Glomerular visceral epithelial cell (primary cell): ENCODE data around the gene BEGAIN.

ENCODE experiments used
- DNase-seq: peaks from one replicate; pipeline ENCODE4 v3.0.0-alpha.2; 2016; ENCODE audit errors: extremely low spot score

BEGAIN gene, protein sequence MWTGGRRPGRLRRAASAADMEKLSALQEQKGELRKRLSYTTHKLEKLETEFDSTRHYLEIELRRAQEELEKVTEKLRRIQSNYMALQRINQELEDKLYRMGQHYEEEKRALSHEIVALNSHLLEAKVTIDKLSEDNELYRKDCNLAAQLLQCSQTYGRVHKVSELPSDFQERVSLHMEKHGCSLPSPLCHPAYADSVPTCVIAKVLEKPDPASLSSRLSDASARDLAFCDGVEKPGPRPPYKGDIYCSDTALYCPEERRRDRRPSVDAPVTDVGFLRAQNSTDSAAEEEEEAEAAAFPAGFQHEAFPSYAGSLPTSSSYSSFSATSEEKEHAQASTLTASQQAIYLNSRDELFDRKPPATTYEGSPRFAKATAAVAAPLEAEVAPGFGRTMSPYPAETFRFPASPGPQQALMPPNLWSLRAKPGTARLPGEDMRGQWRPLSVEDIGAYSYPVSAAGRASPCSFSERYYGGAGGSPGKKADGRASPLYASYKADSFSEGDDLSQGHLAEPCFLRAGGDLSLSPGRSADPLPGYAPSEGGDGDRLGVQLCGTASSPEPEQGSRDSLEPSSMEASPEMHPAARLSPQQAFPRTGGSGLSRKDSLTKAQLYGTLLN

GRCh38 chr14:100587086-100587762 is at the start of gene BEGAIN:
Gene BEGAIN (minus strand): TSS chr14:100587417. CDS start chr14:100587290, 127 bp downstream.
- peak; percentile 9 for DNase-seq

GRCh38 chr14:100636559-100636958 is 49.3 kb upstream of the BEGAIN start:
- no peak for DNase-seq

- no peak for DNase-seq
Measured at GRCh38 chr14:100634026-100634425, 46.8 kb upstream of the BEGAIN start.

GRCh38 chr14:100633406-100633805 is 46.2 kb upstream of the BEGAIN start:
- no peak for DNase-seq

- DNase-seq, result no peak
Measured at GRCh38 chr14:100629696-100630095, 42.5 kb upstream of the BEGAIN start.

DNA sequence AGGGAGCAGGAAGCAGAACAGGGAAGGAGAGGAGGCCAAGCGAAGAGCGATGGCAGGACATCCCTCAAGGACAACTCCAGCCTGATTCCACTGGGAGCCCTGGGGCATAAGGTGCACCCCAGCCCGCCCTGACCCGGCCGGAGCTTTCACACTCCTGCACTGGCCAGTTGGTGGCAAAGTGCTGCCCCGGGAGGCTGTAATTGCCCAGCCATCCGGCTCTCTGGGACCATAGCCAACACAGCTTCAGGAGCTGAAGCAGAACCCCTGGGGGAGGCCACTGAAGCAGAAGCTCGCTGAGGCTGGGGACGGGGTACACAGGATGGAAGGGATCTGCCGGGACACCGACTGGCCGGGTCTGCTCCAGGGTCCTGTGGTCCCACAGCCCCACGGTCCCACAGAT is 41.9 kb upstream of the BEGAIN start:
- DNase-seq, result no peak

GRCh38 chr14:100628225-100628624 is 41.0 kb upstream of the BEGAIN start:
- no peak for DNase-seq

- no peak for DNase-seq
Measured at GRCh38 chr14:100626614-100627013, 39.4 kb upstream of the BEGAIN start.

DNA sequence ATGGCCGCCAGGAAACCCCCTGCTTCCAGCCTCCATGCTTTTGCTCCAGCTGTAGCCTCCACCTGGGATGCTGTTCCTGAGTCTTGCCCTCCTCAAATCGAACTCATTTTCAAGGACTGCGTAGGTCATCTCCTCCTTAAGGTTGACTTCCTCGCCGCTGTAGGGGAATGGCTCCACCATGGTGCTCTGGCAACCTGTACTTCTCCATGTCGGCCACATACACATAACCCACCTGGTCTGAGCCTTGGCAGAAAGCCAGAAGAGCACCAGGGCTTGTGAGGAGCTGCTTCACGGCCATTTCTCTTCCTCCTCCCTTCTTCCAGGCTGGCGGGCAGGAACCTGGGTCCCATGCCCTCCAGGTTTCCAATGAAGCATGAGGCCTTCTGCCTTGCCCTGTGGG is 36.7 kb upstream of the BEGAIN start:
- DNase-seq, result no peak

DNA sequence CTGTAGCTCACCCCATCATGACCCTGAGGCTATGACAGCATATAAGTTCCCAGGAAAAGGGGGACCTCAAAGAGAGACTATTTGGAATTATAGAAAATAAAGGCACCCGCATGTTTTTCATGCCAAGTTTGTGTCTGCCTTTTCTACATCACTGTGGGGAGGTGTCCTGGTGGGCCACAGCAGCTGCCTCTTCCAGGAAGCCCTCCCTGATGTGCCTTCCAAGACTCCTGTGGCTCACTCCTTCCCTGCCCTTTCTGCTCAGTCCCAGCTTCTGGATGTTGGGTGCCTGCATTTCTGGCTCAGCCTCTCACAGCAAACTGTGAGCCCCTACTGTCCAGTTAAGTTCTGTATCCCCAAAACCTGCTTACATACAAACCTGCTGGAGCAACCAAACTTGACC is 36.3 kb upstream of the BEGAIN start:
- DNase-seq, result no peak

DNA sequence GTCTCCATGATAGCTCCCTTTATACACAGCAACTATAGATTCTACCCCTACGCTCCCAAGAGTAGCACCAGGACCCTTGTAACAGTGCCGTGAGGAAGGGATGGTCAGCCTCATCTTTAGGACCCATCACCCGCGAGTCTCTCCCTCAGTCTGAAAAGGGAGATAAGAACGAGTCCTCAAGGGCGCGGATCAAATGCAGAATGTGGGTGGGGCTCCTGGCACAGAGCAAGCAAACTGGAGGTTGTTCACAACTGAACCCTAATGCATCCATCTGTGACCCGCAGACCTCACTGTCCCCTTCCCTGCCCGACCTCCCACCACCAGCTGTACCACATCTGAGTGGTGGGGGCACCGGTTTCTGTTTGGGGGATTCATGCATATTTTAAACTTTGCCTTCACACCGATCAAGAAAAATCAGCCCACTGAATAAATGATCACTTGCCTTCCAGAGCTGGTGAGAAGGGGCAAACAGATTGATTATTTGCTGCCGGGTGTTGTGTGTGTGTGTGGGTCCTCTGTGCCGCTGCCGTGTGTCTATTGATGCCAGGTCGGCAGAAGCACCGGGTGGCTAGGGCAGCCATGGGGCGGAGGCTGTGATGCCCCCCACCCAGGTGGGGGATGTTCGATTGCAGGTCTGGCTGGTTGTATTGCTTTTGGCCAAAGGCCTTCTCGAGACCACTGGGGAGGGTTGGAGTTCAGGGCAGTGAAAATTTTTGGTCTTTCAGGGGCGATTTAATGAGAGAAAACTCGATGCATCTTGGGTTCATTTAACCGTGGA is 35.7 kb upstream of the BEGAIN start:
- DNase-seq, result no peak

DNA sequence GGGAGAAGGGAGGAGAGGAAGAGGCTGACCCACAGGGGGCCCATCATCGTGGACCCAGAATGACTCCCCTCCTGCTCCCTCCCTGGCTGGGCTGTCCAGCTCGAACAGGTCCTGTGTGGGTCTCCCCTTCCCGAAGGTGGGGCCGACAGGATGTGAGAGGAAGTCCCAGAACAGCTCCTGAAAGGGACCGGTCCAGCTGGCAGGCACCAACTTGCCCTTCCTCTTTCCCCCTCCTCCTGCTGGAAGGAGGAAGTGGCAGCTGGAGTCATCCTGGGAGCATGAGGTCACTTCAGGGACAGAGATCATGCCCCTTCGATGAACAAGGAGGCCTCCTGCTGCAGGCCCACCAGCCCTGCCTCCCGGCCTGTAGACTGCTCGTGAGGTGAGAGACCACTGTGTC is 35.0 kb upstream of the BEGAIN start:
- no peak for DNase-seq

DNA sequence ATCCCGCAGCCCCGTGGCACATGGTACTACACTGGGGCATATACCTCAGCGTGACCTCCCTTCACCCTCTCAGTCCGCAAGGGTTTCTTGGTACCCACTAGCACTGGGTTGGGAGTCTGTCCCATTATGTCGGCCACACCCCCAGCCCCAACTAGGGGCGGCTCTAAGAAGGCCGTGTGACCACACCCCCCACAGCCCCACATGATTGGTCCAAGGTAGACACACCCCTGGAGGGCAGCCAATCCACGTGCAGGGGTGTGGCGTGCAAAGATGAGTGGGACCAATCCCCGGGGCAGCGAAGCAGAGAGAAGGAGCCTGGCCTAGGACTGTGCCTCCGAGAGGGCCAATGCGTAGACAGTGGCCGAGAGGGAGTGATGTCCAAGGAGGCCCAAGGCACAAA is 34.6 kb upstream of the BEGAIN start:
- no peak for DNase-seq

DNA sequence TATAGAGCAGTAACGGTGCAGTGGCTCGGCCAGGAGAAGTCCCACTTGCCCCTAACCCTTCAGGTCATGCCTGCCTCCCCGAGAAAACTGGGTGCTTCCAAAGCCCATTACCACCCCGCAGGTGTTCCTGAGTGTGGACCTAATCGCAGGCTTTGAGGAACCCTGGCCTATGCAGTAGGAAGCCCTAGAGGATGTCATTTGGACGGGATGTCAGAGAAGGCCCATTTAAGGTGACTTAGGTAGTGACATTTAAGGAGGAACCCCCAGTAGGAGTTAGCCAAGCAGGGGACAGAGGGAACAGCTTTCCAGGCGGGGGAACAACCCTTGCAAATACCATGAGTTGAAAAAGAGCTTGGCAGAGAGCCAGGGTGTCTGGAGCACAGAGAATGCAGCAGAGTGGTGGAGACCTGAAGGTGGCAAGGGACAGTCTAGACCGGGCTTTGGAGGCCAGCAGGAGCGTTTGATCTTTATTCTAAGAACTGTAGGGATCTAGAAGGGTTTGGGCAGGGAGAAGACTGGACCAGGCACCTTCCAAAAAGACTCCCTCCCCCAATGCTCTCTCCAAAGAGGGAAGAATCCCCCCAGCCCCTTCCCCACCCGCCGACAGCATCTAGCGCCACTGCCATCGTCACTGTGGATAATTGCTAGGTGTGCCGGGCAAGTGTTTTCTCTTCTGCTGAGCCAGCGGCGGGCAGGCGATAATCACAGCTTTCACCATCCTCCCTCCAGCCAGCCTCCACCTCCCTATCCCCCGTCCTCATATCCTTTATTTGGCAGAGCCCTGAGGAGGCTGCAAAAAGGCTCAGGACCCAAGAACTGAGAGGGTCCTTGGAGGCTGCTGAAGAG is 33.3 kb upstream of the BEGAIN start:
- no peak for DNase-seq

DNA sequence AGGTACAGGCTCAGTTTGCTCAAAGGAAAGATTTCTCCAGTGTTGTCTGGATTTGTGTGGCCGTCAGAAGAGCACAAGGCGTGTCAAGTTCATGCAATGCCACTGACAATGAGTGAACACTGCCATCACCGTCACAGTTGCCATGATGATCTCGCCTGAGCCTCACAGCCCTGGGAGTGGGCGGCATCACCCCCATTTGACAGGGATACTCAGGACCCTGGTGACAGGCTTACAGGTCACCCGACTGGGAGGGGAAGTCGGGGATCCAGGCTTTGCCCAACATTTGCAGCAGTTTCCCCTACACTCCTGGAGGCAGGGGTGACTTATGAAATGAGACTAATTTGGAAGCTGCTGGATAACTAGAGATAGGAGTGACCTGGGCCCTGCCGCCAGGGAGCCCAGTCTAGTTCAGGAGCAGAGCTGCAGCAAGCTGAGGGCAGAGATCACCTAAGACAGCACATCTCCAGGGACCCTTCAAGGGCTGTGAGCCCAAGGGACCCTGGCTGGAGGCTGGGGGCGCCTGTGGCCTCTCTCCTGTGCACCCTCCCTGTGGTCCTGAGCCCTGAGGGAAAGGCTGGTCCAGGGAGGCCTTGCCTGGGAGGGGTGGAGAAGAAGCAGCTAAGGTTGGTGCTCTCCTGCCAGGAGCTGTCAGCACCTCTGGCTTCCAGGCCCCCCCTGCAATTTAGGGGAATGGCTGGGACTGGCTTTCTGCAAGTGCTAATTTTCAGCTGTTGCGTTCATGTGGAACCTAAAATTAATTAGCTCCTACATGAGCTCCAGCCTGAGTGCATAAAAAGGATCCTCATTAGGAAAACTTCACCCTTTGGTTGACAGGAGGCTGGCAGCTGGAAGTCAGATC is 32.4 kb upstream of the BEGAIN start:
- DNase-seq, result no peak

GRCh38 chr14:100618763-100619320 is 31.6 kb upstream of the BEGAIN start:
- DNase-seq, result no peak

GRCh38 chr14:100618318-100618693 is 31.1 kb upstream of the BEGAIN start:
- no peak for DNase-seq

DNA sequence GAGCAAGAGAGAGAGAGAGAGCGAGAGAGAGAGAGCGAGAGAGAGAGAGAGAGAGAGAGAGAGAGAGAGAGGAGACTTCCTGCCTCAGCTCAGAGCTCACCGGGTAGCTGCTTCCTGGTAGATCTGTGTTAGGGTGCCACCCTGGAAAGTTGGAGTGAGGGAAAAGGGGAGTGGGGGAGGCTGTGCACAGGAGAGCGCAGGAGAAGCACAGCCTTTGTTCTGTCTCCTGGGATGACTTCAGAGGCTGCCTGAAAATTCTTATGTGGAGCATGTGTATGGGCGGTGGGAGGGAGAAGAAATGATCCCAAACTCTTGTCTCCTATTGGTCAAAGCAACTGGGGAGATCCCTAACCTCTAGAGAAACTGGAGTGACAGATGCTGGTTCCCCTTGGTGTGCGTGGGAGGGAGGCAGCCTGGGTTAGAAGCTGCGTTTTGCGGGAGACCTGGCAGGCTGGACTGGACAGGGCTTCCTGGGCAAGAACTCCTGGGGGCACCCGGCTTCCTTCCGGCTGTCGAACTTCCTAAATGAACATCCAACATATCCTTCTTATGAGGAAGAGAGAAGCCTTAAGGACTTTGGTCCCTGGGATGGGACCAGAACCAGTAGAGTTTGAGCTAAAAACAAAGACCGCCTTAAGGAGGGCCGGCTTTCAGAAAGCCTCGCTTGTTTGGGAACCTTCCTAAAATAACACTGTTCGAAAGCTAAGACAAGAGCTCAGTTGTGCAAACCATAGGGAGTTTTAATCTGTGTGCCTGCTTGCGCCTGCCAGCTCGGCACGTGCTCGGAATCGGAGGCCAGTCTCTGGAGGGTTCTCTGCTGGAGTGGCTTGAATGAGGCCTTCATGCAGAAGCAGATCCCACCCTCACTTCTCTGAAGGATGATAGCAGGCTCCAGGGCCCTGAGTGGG is 30.4 kb upstream of the BEGAIN start:
- DNase-seq, result no peak

- DNase-seq, result no peak
Measured at GRCh38 chr14:100616854-100617409, 29.7 kb upstream of the BEGAIN start.
